GM12891 (cell line): ENCODE measurements around the gene KLHL40.

ENCODE experiments used
- PAX5 ChIP-seq: IDR thresholded peaks from 2 replicates; pipeline ENCODE4 v1.6.1; 2011; ENCODE audit warnings: low read length, moderate library complexity, mild to moderate bottlenecking; ENCODE audit not compliant: insufficient read depth, severe bottlenecking
- POLR2A ChIP-seq: IDR thresholded peaks from 2 replicates; pipeline ENCODE4 v1.6.1; 2011; ENCODE audit warnings: low read depth, low read length, control low read depth
- POLR2AphosphoS5 ChIP-seq: IDR thresholded peaks from 2 replicates; pipeline ENCODE4 v1.6.1; 2011; ENCODE audit warnings: low read depth, low read length, control low read depth
- POU2F2 ChIP-seq: IDR thresholded peaks from 2 replicates; pipeline ENCODE4 v1.6.1; 2011; ENCODE audit warnings: low read depth, mild to moderate bottlenecking, control low read depth, low read length, moderate library complexity
- SPI1 ChIP-seq: IDR thresholded peaks from 2 replicates; pipeline ENCODE4 v1.6.1; 2011; ENCODE audit warnings: low read depth, low read length, control low read depth
- TAF1 ChIP-seq: IDR thresholded peaks from 2 replicates; pipeline ENCODE4 v1.6.1; 2011; ENCODE audit warnings: low read depth, low read length, control low read depth

- TF ChIP-seq POLR2A (no peak), PAX5 (no peak), TAF1 (no peak), POLR2AphosphoS5 (no peak), SPI1 (no peak), POU2F2 (no peak)
These were observed 34.8 kb downstream of the KLHL40 start for GRCh38 chr3:42720126-42720525.
